Measurements from ENCODE around the gene RNASE8. TPM values are rescaled to one million over a fixed set of nuclear protein-coding genes. Genes with fewer than 3 reads are reported as not detected.
A peak's percentile ranks its signal among the peaks of the same experiment; 100 is the strongest.

The RNASE8 gene
- total and polyA plus RNA-seq, 12 donors = not detected

DNA sequence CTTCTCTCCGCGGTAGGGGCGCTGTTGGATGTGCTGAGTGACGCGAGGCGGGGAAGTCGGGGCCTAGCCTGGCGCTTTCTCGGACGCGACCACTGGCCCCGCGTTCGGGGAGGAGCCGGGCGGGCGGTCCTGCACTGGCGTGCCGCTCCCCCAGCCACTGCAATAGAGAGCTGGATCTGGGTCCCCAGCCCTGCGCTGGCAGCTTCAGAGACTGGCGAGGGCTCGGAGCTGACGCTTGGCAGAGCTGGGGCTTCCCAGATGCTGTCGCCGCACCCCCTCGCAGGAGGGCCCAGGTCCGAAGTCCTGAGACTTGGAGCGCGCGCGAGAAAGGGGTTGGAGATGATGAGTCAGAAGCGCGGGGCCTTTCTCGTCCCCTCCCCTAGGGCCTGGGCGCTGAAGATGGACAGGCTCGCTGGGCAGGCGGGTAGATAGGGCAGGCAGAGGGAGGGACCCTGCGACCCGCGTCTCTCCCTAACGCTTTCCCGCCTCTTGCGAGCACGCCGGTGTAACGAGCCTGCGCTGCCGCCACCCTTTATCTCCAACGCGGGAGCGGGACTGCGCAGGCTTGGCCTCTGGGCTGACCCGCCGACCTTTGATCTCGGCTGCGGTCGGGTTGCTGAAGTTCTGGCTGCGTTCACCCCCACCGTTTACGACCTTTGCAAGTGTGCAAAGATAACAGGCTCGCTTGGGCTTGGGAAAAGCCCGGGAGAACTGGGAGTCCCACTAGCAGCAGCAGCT lies 46.3 kb downstream of the RNASE8 start:
- Histone ChIP-seq H3K4me1 (peaks cover 6 to 58% (median 42%) of the 10 kb centered on the region in 9 donors), H3K27ac (peak overlapping the region; percentile 90 to 99 (median 97)), H3K9me3 (no peaks in the 10 kb centered on the region), H3K4me3 (peak overlapping the region; percentile 50 to 80 (median 64)), H3K36me3 (no peaks in the 10 kb centered on the region), H3K27me3 (no peaks in the 10 kb centered on the region)
- peak; percentile 70 to 92 (median 81) for TF ChIP-seq CTCF (IDR thresholded peaks at IDR 0.05)
- WGBS, 2 donors = 0% methylated on average over 62 of the region's 62 CpGs
- ATAC-seq (peak; percentile 95 to 98 (median 97)), DNase-seq (peak; percentile 94 to 97)
- intact Hi-C loops (cut with DNase I) = loop anchor here in 7 of 10 donors (1.0 to 10.0 kb wide), 10 partner anchors 33 to 419 kb away; partner anchors contain the start of genes ANG (in 2 of the 7), RNASE4 (in 2 of the 7), ARHGEF40 (in 1 of the 7) and NDRG2 (in 1 of the 7)

DNA sequence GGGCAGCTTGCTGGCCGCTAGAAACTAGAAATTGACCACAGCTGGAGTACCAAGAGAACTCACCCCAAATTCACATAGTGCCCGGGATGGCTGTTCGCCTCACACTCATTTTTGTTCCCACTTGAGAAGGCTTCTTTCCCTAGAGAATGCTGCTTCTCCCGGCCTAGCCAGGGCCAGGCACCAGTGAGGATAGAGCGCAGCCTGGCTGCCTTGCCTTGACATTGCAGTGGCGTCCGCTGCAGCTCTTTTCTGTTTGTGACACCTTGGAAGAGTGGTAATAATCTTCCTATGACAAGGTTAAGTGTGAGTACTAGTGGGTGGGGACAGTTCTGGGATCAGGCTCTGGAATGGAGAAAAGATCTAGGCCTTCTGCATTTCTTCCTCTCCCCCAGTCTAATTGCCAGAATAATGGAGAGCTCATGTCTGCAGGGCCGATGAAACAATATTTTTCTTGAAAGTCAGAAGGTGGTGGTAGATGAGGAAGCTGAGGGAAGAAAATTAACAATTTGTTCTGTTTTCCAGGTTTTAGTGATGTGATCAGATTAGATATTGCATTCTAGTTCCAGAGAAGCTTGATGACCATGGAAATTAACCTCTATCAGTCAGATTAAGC lies 46.9 kb downstream of the RNASE8 start:
- ATAC-seq = peak; percentile 68 to 90 (median 82)
- Histone ChIP-seq H3K4me1 (peaks cover 3 to 52% (median 35%) of the 10 kb centered on the region in 9 donors), H3K27ac (peak overlapping the region; percentile 90 to 99 (median 97)), H3K36me3 (no peaks in the 10 kb centered on the region), H3K27me3 (no peaks in the 10 kb centered on the region), H3K9me3 (no peaks in the 10 kb centered on the region), H3K4me3 (peak overlapping the region; percentile 50 to 80 (median 64))
- intact Hi-C loops (cut with DNase I) = loop anchor here (1.0 to 10.0 kb wide), 11 partner anchors 34 to 420 kb away; partner anchors contain the start of genes ANG (in 2 of the 10), RNASE4 (in 2 of the 10), ARHGEF40 (in 1 of the 10) and NDRG2 (in 1 of the 10)
- 5 to 9% methylated on average over 8 of the region's 8 CpGs for WGBS, 2 donors
- DNase-seq = peak; percentile 73 to 76
- TF ChIP-seq CTCF (IDR thresholded peaks at IDR 0.05) = peak; percentile 87 to 98 (median 93)

DNA sequence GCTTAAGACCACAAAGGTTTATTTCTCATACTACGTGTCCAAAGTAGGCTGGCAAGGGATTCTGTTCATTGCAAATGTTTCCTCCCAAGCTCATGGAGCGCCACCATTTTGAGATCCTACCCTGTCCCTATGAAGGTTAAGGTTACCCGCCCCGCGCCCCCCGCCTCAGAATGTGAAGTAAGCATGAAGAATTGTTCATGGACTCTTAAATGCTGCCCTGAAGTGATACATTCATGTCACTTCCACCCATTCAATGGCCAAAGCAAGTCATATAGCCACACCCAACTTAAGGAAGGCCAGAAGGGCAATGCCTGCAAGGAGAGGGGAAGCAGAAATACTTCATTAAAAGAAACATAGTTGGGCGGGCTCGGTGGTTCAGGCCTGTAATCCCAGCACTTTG lies 47.5 kb downstream of the RNASE8 start:
- DNase-seq (no peak), ATAC-seq (no peak)
- 76 to 85% methylated on average over 8 of the region's 8 CpGs for WGBS, 2 donors
- Histone ChIP-seq H3K27ac (peak overlapping the region in 9 of 10 donors; percentile 93 to 99 (median 97)), H3K9me3 (no peaks in the 10 kb centered on the region), H3K36me3 (no peaks in the 10 kb centered on the region), H3K4me1 (peaks cover 3 to 50% (median 33%) of the 10 kb centered on the region in 9 donors), H3K27me3 (no peaks in the 10 kb centered on the region), H3K4me3 (peak overlapping the region in 2 of 10 donors; percentile 72 to 78)
- TF ChIP-seq CTCF (IDR thresholded peaks at IDR 0.05) = no peak
- intact Hi-C loops (cut with DNase I) = loop anchor here in 9 of 10 donors (2.0 to 10.0 kb wide), 7 partner anchors 34 to 420 kb away; partner anchors contain the start of genes ANG (in 2 of the 9), RNASE4 (in 2 of the 9) and ARHGEF40 (in 1 of the 9)

- WGBS, 2 donors = 46 to 48% methylated on average over 4 of the region's 4 CpGs
- Histone ChIP-seq H3K36me3 (no peaks in the 10 kb centered on the region), H3K4me1 (peaks cover 3 to 50% (median 33%) of the 10 kb centered on the region in 9 donors), H3K4me3 (peak overlapping the region in 4 of 10 donors; percentile 1 to 39 (median 30)), H3K27ac (peak overlapping the region in 9 of 10 donors; percentile 55 to 99 (median 97)), H3K27me3 (no peaks in the 10 kb centered on the region), H3K9me3 (no peaks in the 10 kb centered on the region)
- TF ChIP-seq CTCF (IDR thresholded peaks at IDR 0.05) = no peak
- intact Hi-C loops (cut with DNase I) = loop anchor here in 9 of 10 donors (1.0 to 10.0 kb wide), 7 partner anchors 14 to 421 kb away; partner anchors contain the start of genes ANG (in 2 of the 9) and RNASE4 (in 2 of the 9)
- peak in 1 of 8 donors; percentile 0 for ATAC-seq
- DNase-seq = no peak
Measured at GRCh38 chr14:21106176-21106497, 48.5 kb downstream of the RNASE8 start.
